ENCODE measurements around the gene TSHZ1. TPM values are rescaled to one million over a fixed set of nuclear protein-coding genes. Genes with fewer than 3 reads are reported as not detected.

Gene TSHZ1
- total RNA-seq, 2 donors from 2014 or later: 8.3 to 11.2 TPM

GRCh38 chr18:75231053-75231406 lies 20.4 kb downstream of the TSHZ1 start:
- Histone ChIP-seq H3K9me3 (no peaks in the 10 kb centered on the region), H3K36me3 (replicated peaks in 1 of 2; ENCODE audit: insufficient read depth in 1 of 2, low read depth in 2 of 2) (no peaks in the 10 kb centered on the region), H3K27me3 (no peaks in the 10 kb centered on the region), H3K4me1 (peaks cover 28% of the 10 kb centered on the region), H3K27ac (no peak overlapping the region), H3K4me3 (no peak overlapping the region)
- 87 to 92% methylated on average over 3 to 5 of the region's 5 CpGs for WGBS, 2 donors
- ATAC-seq (no peak), DNase-seq (no peak)
- no peak for TF ChIP-seq CTCF (IDR thresholded peaks at IDR 0.05)
- TF ChIP-seq POLR2A (IDR thresholded peaks at IDR 0.05): no peak
- intact Hi-C loops (cut with DNase I): no loop called here

- TF ChIP-seq CTCF (IDR thresholded peaks at IDR 0.05) (no peak), POLR2A (IDR thresholded peaks at IDR 0.05) (no peak)
- no peak for DNase-seq
- no peak overlapping the region for H3K4me3 ChIP-seq
- no peak overlapping the region for H3K27ac ChIP-seq
- 88 to 93% methylated on average over 12 of the region's 12 CpGs for WGBS, 2 donors
- H3K9me3 ChIP-seq: no peaks in the 10 kb centered on the region
- intact Hi-C loops (cut with DNase I): no loop called here
- H3K4me1 ChIP-seq: peaks cover 4% of the 10 kb centered on the region
- no peaks in the 10 kb centered on the region for H3K36me3 ChIP-seq (replicated peaks in 1 of 2; ENCODE audit: insufficient read depth in 1 of 2, low read depth in 2 of 2)
- no peak for ATAC-seq
- no peaks in the 10 kb centered on the region for H3K27me3 ChIP-seq
These were observed 24.3 kb downstream of the TSHZ1 start for GRCh38 chr18:75234901-75235300.

- no peak for ATAC-seq
- no peaks in the 10 kb centered on the region for H3K36me3 ChIP-seq (replicated peaks in 1 of 2; ENCODE audit: insufficient read depth in 1 of 2, low read depth in 2 of 2)
- H3K9me3 ChIP-seq: no peaks in the 10 kb centered on the region
- 87 to 92% methylated on average over 13 of the region's 13 CpGs for WGBS, 2 donors
- H3K27ac ChIP-seq: no peak overlapping the region
- no peak overlapping the region for H3K4me3 ChIP-seq
- no peaks in the 10 kb centered on the region for H3K27me3 ChIP-seq
- DNase-seq: no peak
- TF ChIP-seq POLR2A (IDR thresholded peaks at IDR 0.05): no peak
- TF ChIP-seq CTCF (IDR thresholded peaks at IDR 0.05): no peak
- intact Hi-C loops (cut with DNase I): no loop called here
- peaks cover 4% of the 10 kb centered on the region for H3K4me1 ChIP-seq
These were observed 25.3 kb downstream of the TSHZ1 start for GRCh38 chr18:75235896-75236295.

GRCh38 chr18:75238100-75238499 lies 27.5 kb downstream of the TSHZ1 start:
- Histone ChIP-seq H3K36me3 (replicated peaks in 1 of 2; ENCODE audit: insufficient read depth in 1 of 2, low read depth in 2 of 2) (no peaks in the 10 kb centered on the region), H3K4me1 (no peaks in the 10 kb centered on the region), H3K27me3 (no peaks in the 10 kb centered on the region), H3K9me3 (no peaks in the 10 kb centered on the region), H3K27ac (no peak overlapping the region), H3K4me3 (no peak overlapping the region)
- intact Hi-C loops (cut with DNase I): no loop called here
- TF ChIP-seq CTCF (IDR thresholded peaks at IDR 0.05): no peak
- TF ChIP-seq POLR2A (IDR thresholded peaks at IDR 0.05): no peak
- DNase-seq (no peak), ATAC-seq (no peak)
- WGBS, 2 donors: 85 to 94% methylated on average over 10 to 13 of the region's 13 CpGs

- Histone ChIP-seq H3K4me3 (no peak overlapping the region), H3K36me3 (replicated peaks in 1 of 2; ENCODE audit: insufficient read depth in 1 of 2, low read depth in 2 of 2) (no peaks in the 10 kb centered on the region), H3K4me1 (no peaks in the 10 kb centered on the region), H3K9me3 (no peaks in the 10 kb centered on the region), H3K27me3 (no peaks in the 10 kb centered on the region), H3K27ac (no peak overlapping the region)
- WGBS, 2 donors: 89 to 99% methylated on average over 10 of the region's 10 CpGs
- DNase-seq (no peak), ATAC-seq (no peak)
- no peak for TF ChIP-seq CTCF (IDR thresholded peaks at IDR 0.05)
- no peak for TF ChIP-seq POLR2A (IDR thresholded peaks at IDR 0.05)
- intact Hi-C loops (cut with DNase I): no loop called here
These were observed 28.2 kb downstream of the TSHZ1 start for GRCh38 chr18:75238786-75239185.

Data from body of pancreas (tissue), 4 donors.